ENCODE measurements around the gene CLRN2. TPM values are rescaled to one million over a fixed set of nuclear protein-coding genes. Genes with fewer than 3 reads are reported as not detected.
A peak's percentile ranks its signal among the peaks of the same experiment; 100 is the strongest.

CLRN2 gene
- total RNA-seq, 1 donor from 2014 or later = not detected

- no peaks in the 10 kb centered on the region for H3K36me3 ChIP-seq (ENCODE audit: control insufficient read depth, insufficient read depth, low read length)
- FAIRE-seq (no peak), DNase-seq (ENCODE audit: low read depth) (no peak)
- H3K27me3 ChIP-seq (ENCODE audit: control insufficient read depth, insufficient read depth, low read length) = no peaks in the 10 kb centered on the region
- no peak overlapping the region for H3K4me3 ChIP-seq (ENCODE audit: low read depth, low read length)
- TF ChIP-seq CTCF (IDR thresholded peaks at IDR 0.05; ENCODE audit: insufficient read depth, low read length, severe bottlenecking) = no peak
Measured at GRCh38 chr4:17558941-17559708, 44.2 kb downstream of the CLRN2 start.

- no peaks in the 10 kb centered on the region for H3K27me3 ChIP-seq (ENCODE audit: control insufficient read depth, insufficient read depth, low read length)
Measured at GRCh38 chr4:17559709-17560048, 44.7 kb downstream of the CLRN2 start.

GRCh38 chr4:17560065-17560673 is 45.2 kb downstream of the CLRN2 start:
- no peaks in the 10 kb centered on the region for H3K27me3 ChIP-seq (ENCODE audit: control insufficient read depth, insufficient read depth, low read length)
- no peak for TF ChIP-seq CTCF (IDR thresholded peaks at IDR 0.05; ENCODE audit: insufficient read depth, low read length, severe bottlenecking)
- no peak for FAIRE-seq
- DNase-seq (ENCODE audit: low read depth) = no peak
- no peaks in the 10 kb centered on the region for H3K36me3 ChIP-seq (ENCODE audit: control insufficient read depth, insufficient read depth, low read length)
- no peak overlapping the region for H3K4me3 ChIP-seq (ENCODE audit: low read depth, low read length)

More at GRCh38 chr4:17559709-17560048, 44.7 kb downstream of the CLRN2 start:
- no peaks in the 10 kb centered on the region for H3K36me3 ChIP-seq (ENCODE audit: control insufficient read depth, insufficient read depth, low read length)
- DNase-seq (ENCODE audit: low read depth) (no peak), FAIRE-seq (no peak)
- no peak overlapping the region for H3K4me3 ChIP-seq (ENCODE audit: low read depth, low read length)
- no peak for TF ChIP-seq CTCF (IDR thresholded peaks at IDR 0.05; ENCODE audit: insufficient read depth, low read length, severe bottlenecking)

- no peak for TF ChIP-seq CTCF (IDR thresholded peaks at IDR 0.05; ENCODE audit: insufficient read depth, low read length, severe bottlenecking)
- Histone ChIP-seq H3K27me3 (ENCODE audit: control insufficient read depth, insufficient read depth, low read length) (no peaks in the 10 kb centered on the region), H3K4me3 (ENCODE audit: low read depth, low read length) (no peak overlapping the region), H3K36me3 (ENCODE audit: control insufficient read depth, insufficient read depth, low read length) (no peaks in the 10 kb centered on the region)
- DNase-seq (ENCODE audit: low read depth) (peak; percentile 81), FAIRE-seq (no peak)
Measured at GRCh38 chr4:17561195-17561909, 46.4 kb downstream of the CLRN2 start.

- Histone ChIP-seq H3K4me3 (ENCODE audit: low read depth, low read length) (no peak overlapping the region), H3K36me3 (ENCODE audit: control insufficient read depth, insufficient read depth, low read length) (no peaks in the 10 kb centered on the region), H3K27me3 (ENCODE audit: control insufficient read depth, insufficient read depth, low read length) (no peaks in the 10 kb centered on the region)
- peak; percentile 21 for TF ChIP-seq CTCF (IDR thresholded peaks at IDR 0.05; ENCODE audit: insufficient read depth, low read length, severe bottlenecking)
- FAIRE-seq (no peak), DNase-seq (ENCODE audit: low read depth) (no peak)
Measured at GRCh38 chr4:17562157-17562556, 47.2 kb downstream of the CLRN2 start.
